ENCODE data around the gene PLA2G15.

PLA2G15 gene

DNA sequence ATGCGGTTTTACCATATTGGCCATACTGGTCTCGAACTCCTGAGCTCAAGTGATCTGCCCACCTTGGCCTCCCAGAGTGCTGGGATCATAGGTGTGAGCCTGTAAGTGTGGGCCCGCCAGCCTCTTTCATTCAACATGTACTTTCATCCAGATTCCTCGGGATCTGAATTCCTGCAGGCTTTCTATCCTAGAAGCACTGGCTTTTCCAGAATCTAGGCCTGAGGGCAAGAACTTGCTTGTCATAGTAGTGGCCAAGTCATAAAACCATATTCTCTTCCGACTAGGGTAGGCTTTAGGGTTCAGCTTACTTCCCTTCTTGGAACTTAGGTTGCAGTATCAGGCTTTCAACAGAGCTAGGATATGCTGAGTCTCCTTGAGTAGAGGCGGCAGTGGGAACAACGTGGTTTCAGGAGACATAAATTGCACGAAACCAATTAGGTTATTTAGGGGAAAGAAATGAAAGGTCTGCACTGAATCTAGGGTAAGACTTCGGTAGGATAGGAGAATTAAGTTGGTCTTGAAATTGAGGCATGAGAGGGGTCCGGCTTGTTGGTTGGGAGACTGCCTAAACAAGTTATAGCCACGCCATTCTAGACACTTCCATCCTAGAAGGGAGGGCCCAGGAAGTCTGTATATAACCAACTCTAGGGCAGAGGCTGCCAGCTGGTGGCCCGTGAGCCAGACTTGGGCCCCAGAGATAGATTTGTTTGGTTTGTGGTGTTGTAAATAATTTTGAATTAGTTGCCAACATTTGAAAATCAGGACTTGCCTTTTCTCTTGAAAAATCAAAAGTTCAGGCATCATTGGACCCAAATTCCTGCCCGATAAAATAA, 34.8 kb downstream of the PLA2G15 start:
- Mint-ChIP-seq H3K4me1 (peaks cover 11% of the 10 kb centered on the region), H3K36me3 (ENCODE audit: low read depth) (peaks cover 19% of the 10 kb centered on the region), H3K27ac (no peak overlapping the region), H3K4me3 (no peak overlapping the region), H3K27me3 (ENCODE audit: low read depth) (no peaks in the 10 kb centered on the region), H3K9me3 (no peaks in the 10 kb centered on the region)
- TF ChIP-seq, protein P1, sequence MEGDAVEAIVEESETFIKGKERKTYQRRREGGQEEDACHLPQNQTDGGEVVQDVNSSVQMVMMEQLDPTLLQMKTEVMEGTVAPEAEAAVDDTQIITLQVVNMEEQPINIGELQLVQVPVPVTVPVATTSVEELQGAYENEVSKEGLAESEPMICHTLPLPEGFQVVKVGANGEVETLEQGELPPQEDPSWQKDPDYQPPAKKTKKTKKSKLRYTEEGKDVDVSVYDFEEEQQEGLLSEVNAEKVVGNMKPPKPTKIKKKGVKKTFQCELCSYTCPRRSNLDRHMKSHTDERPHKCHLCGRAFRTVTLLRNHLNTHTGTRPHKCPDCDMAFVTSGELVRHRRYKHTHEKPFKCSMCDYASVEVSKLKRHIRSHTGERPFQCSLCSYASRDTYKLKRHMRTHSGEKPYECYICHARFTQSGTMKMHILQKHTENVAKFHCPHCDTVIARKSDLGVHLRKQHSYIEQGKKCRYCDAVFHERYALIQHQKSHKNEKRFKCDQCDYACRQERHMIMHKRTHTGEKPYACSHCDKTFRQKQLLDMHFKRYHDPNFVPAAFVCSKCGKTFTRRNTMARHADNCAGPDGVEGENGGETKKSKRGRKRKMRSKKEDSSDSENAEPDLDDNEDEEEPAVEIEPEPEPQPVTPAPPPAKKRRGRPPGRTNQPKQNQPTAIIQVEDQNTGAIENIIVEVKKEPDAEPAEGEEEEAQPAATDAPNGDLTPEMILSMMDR (IDR thresholded peaks at IDR 0.05; ENCODE audit: unreplicated experiment in 3 of 3) = no peak

DNA sequence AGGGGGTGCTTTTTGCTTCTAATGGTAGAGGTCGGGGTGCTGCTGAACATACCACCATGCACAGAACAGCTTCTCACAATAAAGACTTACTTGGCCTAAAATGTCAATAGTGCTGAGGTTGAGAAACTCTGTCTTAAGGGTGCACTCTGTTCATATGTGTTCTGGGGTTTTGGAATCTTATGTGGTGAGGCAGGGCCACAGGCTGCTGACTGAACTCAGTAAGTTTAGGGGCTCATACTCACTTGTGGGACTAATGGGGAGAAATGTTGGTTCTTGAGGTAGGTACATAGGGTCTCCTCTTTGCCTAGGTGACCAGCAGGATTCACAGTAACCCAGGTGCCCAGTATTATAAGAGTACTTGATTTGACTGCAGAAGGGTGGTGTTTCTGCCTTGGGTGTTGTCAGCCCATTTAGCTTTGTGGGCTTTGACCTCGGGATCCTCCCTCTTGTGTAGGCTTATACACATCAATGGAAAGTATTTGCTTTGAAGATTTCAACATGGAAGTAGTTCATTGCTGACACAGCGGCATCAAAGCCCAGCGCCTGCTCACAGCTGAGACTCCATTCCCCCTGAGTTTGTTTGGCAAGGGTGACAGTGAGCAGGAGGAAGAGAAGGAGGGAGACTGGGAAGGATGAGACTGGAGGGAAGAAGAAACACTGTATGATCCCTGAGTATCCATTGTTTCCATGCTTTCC, 36.3 kb downstream of the PLA2G15 start:
- H3K9me3 Mint-ChIP-seq = no peaks in the 10 kb centered on the region
- H3K4me3 Mint-ChIP-seq = no peak overlapping the region
- TF ChIP-seq, protein P1 (IDR thresholded peaks at IDR 0.05; ENCODE audit: unreplicated experiment in 3 of 3) = no peak
- H3K36me3 Mint-ChIP-seq (ENCODE audit: low read depth) = peaks cover 22% of the 10 kb centered on the region
- H3K4me1 Mint-ChIP-seq = peaks cover under 1% of the 10 kb centered on the region
- H3K27me3 Mint-ChIP-seq (ENCODE audit: low read depth) = no peaks in the 10 kb centered on the region
- H3K27ac Mint-ChIP-seq = peak overlapping the region in 1 of 3 experiments; percentile 55

DNA sequence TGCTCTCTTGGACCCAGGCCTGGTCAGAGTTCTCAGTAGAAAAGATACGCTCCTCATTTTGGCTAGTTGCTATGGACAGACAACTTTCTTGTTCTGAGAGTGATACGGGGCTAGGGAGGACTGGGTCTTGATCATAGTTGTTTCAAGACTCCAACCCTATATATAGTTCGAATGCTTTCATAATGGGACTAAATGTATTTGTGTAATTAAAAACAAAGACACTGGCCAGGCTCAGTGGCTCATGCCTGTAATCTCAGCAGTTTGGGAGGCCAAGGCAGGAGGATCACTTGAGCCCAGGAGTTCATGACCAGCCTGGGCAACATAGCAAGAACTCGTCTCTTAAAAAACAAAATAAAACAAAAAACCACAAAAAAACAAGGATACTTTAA, 36.9 kb downstream of the PLA2G15 start:
- H3K4me1 Mint-ChIP-seq = no peaks in the 10 kb centered on the region
- no peak overlapping the region for H3K4me3 Mint-ChIP-seq
- H3K27ac Mint-ChIP-seq = no peak overlapping the region
- TF ChIP-seq, protein P1 (IDR thresholded peaks at IDR 0.05; ENCODE audit: unreplicated experiment in 3 of 3) = no peak
- H3K9me3 Mint-ChIP-seq = no peaks in the 10 kb centered on the region
- H3K27me3 Mint-ChIP-seq (ENCODE audit: low read depth) = no peaks in the 10 kb centered on the region
- H3K36me3 Mint-ChIP-seq (ENCODE audit: low read depth) = peaks cover 25% of the 10 kb centered on the region

DNA sequence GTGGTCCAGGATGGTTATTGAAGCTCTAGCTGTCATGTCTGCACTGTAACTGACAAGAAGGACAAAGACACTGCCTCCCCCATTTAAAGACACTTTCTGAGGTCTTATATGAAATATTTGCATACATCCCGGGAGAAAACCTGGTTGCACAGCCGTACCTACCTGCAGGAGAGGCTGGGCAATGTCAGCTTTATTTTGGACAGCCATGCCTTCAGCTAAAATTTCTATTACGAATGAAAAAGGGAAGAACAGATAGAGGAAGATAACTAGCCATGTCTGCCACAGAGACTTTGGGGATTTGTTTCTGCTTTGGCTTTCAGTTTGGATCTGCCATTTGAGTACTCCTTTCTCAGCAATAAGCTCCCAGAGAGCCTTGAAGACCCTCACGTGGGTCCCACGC, 38.2 kb downstream of the PLA2G15 start:
- Mint-ChIP-seq H3K27me3 (ENCODE audit: low read depth) (no peaks in the 10 kb centered on the region), H3K9me3 (no peaks in the 10 kb centered on the region), H3K4me3 (no peak overlapping the region), H3K4me1 (no peaks in the 10 kb centered on the region), H3K36me3 (ENCODE audit: low read depth) (peaks cover 35% of the 10 kb centered on the region), H3K27ac (no peak overlapping the region)
- TF ChIP-seq, protein P1 (IDR thresholded peaks at IDR 0.05; ENCODE audit: unreplicated experiment in 3 of 3) = no peak

DNA sequence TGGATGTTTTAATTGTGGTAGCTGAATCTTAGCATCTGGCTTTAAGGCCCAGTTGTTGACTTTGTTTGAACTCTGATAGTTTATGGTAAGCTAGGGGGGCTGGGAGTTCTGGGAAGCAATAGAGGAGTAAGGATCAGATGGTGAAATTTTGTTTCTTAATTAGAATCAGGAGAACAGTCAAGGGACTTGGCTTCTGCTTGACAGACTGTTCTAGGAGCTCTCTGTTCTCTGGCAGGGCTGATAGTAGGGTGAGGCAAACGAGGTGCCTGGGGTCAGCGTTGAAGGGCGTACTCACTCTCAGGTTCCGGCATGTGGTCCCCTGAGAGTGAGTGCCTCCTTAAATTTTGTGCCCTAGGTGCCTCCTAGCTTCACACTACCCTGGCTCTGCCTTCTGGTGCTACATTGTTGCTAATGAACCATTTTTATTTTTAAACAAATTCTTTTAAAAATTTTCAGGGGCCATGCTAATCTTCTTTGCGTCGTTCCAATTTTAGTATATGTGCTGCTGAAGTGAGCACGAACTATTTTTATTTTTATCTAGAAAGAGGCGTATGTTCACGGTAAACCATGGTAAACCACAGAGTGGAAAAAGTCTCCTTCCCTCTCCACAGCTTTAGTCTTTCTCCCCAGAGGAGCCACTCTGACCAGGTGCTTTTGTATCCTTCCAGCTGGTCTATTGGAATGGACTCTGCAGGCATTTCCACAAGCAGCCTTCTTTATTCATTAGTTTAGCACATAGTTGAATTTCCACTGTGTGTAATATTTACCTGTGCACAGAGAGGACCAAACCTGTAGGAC, 38.8 kb downstream of the PLA2G15 start:
- Mint-ChIP-seq H3K36me3 (ENCODE audit: low read depth) (peaks cover 35% of the 10 kb centered on the region), H3K4me1 (no peaks in the 10 kb centered on the region), H3K9me3 (no peaks in the 10 kb centered on the region), H3K4me3 (no peak overlapping the region), H3K27me3 (ENCODE audit: low read depth) (no peaks in the 10 kb centered on the region), H3K27ac (no peak overlapping the region)
- TF ChIP-seq, protein P1 (IDR thresholded peaks at IDR 0.05; ENCODE audit: unreplicated experiment in 3 of 3) = no peak
